SK-MEL-5 (cell line): Measurements from ENCODE around the gene ANO6. TPM values are rescaled to one million over a fixed set of nuclear protein-coding genes. Genes with fewer than 3 reads are reported as not detected.
A peak's percentile ranks its signal among the peaks of the same experiment; 100 is the strongest.
"Not testable (repeated sequence)": the region's sequence is repeated elsewhere in the genome, so short reads cannot be mapped to it uniquely, and the experiment has no call there.

ENCODE experiments used
- DNase-seq: peaks from one replicate; pipeline ENCODE4 v3.0.0-alpha.2; 2016; ENCODE audit warnings: low read depth, low spot score
- in situ Hi-C: cut with HindIII; loops from 2 replicates; pipeline ENCODE4 v1.10.0; 2016; ENCODE audit warnings: low sequenced_read_pairs, high pct_unique_total_duplicates, low pct_unique_long_range_greater_than_20kb
- total RNA-seq: library from RNA; depleted of rRNA; stranded (reverse); fragments of >200 nt; shearing (Covaris generic); gene quantifications from 2 replicates; pipeline ENCODE4 v1.2.3, GENCODE V29; 2014

The ANO6 gene
- total RNA-seq, 1 experiment from 2014 or later = 30.2 TPM

DNA sequence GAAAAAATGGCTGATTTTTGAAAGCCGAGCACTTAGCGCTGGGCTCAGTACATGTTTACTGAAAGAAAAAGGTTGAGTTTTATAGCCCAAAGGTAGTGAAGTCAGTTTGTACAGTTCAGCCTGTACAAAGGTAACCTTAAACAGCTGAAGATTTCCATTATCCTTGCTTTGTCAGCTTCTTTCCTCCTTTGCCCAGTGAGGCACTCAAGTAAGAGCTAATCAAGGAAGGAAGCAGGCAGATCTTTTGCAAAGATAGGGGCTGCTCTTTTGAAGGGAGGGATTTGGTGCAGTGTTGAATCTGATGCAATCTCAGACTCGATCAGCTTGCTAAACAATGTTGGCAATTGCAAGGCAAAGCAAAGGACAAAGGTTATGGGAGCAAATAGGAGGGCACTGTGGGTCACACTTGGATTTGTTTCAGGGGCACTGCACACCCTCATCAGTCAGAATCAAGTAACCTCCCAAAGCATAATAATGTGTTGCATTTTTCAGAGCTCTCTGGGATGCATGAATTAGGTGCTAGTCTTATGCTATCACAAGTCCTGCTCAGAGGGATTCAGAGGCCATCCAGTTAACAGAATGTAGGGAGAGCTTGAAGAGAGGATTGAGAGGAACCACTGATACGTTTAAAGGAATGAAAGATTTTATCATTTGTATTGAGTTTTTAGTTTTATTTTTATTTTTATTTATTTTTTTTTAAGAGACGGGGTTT lies 44.4 kb downstream of the ANO6 start:
- no peak for DNase-seq
- in situ Hi-C loops = no loop called here

DNA sequence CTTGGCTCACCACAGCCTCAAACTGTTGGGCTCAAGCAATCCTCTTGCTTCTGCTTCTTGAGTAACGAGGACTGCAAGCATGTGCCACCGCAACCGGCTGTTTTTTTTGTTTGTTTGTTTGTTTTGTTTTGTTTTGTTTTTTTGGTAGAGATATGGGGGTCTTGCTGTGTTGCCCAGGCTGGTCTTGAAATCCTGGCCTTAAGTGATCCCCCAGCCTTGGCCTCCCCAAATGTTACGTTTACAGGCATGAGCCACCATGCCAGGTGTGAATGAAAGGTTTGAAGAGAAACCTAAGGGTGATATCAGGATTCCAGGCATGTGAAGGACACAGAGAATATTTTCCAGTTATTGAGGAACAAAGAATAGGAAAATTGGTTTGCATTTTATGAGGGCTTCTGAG lies 45.0 kb downstream of the ANO6 start:
- in situ Hi-C loops = no loop called here
- no peak for DNase-seq

DNA sequence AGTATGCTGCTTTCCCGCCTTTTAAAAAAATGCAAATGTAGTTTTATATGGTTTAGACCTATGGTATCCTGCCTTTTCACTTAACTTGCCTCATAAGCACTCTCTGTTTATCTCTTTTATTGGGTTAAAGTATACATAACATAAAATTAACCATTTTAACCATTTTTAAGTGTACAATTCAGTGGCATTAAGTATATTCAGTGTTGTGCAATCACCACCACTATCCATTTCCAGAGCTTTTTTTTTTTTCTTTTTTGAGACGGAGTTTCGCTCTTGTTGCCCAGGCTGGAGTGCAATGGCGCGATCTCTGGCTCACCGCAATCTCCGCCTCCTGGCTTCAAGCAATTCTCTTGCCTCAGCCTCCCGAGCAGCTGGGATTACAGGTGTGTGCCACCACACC lies 46.3 kb downstream of the ANO6 start:
- in situ Hi-C loops = not testable (repeated sequence)

DNA sequence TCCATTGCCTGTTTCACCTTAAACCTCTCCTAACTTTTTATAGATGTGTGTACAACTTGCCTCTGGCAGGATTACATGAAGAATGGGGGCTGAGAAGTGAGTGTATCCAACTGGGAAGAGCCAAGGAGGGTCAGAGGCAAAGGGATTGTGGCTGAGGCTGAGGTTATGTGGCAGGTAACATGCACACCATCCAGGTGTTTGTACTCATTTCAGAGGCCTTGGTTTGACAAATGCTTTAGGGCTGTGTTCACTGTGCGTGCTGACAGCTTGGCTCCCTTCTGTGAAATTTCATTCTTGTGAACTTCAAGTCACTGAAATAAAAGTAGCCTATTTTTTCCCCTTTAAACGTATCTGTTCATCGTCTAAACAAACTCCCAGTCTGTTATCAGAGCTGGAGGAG lies 47.7 kb downstream of the ANO6 start:
- in situ Hi-C loops = no loop called here
- no peak for DNase-seq

More for the DNA sequence above, 46.3 kb downstream of the ANO6 start:
- DNase-seq = not testable (repeated sequence)

DNA sequence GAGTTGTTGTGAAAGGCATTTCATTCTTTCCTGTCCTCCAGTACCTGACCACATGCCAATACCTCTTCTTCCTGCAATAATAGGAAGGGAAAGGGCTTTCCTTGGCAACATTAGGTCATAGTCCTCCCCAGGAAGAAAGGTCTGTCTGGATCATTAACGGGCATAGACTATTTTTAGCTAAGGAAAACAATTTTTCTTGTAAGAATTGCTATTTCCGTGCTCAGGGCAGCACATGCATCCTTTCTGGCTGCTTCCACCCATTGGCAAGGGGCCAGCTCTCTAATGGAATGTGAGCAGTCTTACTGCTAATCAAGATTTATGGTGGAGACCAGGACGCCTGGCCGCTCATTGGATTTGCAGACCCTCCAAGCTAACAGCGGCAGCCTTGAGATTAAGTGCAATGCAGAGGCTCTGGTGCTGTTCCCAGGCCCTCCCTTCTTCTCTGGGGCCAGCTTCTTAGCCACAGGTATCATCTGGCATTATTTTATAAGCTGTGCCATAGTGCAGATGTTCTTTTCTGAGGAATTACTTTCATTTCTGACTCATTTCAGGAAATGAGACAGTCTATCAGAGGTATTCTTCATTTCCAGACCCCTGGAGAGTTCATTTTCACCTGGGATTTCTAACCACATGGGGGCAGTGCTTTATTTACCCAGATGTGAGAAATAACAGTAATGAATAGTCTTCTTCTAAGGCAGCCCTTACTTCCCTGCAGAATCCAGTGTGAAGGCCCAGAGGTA lies 52.9 kb downstream of the ANO6 start:
- in situ Hi-C loops = no loop called here
- DNase-seq = peak; percentile 59

DNA sequence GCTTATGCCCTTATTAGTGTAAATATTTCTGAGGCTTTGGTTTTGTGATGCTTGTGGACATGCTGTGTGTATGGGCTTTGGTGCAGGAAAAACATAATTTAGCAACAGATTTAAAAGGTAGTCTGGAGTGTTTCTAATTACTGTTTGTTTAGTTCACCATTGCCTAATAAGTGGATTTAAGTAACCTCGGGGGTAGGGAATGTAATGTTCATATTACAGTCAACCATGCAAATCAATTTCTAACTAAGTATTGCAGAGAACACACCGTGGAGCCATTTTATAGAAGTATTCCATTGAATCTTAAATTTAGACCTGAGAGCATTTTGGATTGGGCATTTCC lies 53.5 kb downstream of the ANO6 start:
- in situ Hi-C loops = no loop called here
- no peak for DNase-seq

DNA sequence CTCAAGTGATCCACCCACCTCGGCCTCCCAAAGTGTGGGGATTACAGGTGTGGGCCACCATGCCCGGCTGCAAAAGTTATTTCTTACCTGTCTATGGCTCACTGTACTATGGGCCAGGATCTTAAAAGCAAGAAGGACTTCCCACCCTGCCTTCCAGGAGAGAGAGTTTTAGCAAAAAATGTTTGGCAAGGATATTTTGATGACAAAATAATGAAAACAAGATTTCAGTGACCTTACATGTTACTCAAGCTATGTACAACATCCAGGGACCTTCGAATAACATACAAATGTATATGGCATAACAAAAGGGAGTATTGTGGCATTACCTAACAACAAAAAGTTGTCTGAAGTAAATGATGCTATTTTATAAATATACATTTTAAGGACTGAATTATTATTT lies 55.1 kb downstream of the ANO6 start:
- in situ Hi-C loops = no loop called here

DNA sequence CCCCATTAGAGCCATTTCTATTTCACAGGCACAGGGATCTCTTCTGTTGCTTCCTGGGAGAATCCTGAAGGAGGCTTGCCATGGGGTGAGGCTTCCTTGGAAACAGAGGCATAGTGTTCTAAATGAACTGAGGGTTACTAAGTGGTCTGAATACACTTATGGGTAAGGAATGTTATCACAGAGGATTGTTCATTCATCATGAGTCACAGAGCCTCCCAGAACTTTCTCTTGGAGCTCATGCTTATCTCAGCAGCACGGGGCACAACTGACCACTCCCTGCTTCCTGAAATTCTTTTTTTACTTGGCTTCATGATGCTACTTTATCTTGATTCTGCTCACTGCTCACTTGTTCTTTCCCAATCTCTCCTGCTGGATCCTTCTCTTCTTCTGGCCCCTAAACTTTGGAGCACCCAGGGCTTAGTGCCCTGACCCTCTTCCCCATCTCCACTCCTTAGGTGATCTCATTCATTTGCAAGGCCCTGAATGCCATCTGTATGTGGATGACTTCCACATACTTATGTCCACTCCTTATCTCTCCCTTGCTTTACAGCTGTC lies 57.9 kb downstream of the ANO6 start:
- peak; percentile 90 for DNase-seq
- in situ Hi-C loops = no loop called here

More for the DNA sequence above, 55.1 kb downstream of the ANO6 start:
- DNase-seq = no peak

DNA sequence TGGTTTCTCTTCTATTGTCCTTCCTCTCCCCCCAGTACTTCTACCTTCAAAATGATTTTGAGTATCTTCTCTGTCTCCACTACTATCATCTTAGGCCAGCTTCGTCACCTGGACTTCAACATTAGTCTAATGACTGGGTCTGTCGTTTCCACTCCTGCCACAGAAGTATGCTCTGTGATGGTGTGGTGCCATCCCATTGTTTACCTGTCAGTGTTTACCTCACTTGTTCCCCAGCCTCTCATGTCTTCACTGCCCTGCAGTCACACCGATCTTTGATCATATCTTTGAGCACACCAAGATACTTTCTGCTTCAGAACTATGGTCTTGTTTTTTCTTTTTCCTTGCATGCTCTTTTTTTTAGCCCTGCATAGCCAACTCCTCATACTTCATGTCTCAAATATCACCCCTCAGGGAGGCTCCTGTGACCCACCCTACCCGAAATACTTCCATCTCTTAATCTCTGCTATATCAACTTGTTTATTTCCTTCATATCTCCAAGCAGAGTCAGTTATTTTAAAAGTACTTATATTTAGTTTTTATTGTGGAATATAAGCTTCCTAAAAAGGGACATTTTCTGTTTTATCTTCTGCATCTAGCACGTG lies 60.4 kb downstream of the ANO6 start:
- in situ Hi-C loops = no loop called here
- DNase-seq = no peak

DNA sequence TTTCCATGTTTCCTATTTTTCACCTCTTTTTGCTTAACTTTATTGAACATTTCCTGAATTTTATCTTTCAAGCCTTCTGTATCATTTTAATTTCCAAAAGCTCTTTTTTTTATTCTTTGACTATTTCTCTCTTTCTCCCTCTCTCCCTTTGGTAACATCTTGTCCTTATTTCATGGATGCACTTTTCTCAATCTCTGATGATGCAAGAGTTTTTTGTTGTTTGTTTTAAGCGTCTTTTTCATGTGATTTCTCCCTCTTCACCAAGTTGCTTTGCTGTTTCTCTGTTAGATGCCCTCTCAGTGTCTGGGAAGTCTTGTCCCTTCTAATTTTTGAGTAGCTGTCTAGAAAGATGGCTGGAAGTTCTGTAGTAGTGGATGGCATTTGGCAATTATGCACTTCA lies 62.6 kb downstream of the ANO6 start:
- in situ Hi-C loops = no loop called here
- no peak for DNase-seq

DNA sequence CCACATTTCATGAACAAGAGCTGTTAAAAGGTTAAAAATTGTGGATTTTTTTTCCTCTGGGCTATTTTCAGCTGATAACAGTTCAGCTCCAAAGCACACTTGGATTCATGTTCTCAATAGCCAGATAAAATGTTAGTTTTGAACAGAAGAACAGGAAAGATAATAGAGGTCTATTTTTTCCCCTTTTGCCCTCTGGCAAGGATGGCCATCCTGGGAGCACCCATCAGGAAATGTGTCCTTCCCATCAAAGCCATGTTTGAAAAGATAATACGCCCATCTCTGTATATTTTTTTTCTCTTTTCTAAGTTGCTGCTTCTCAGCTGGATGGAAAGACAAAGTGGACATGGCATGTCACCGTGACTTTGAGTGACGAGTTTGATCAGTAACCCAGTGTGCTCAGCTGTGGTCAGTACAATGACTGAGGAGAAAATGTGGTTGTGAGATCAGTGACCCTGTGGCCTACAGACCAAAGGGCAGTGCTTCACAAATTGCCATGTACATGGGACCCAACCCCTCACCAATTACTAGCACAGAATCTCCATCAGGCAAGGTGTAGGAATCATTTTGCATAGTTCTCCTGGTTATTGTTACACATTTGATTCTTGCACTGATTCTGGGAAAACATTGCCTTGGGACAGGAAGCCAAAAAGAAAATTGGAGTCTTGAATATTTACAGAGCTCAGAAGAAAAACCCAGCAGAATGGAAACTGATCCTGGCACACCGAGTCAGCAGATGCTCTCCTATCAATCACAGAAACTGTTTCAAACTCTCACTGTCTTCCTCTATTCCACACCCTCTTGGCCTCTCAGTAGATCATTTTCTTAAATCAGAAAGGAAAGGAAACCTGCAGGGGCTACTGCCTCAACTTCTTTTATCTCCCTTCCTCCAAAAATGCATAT lies 64.3 kb downstream of the ANO6 start:
- DNase-seq = no peak
- in situ Hi-C loops = no loop called here

DNA sequence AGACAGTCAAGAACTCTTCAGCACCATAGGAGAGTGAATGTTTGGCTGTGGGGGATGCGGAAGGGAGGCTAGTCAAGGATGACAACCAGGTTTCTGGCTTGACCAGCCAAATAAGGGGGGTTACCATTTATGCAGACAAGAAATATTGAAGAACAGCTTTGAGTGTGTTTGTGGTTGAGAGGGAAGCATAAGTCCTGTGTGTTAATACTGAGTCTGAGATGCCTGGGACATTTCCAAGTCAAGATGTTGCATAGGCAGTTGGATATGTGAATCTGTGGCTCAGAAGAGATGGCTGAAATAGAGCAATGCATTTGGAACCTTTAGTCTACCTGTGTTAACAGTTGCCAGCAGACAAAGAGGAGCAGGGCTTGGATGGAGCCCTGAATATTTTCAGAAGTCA lies 66.1 kb downstream of the ANO6 start:
- DNase-seq = no peak
- in situ Hi-C loops = no loop called here

DNA sequence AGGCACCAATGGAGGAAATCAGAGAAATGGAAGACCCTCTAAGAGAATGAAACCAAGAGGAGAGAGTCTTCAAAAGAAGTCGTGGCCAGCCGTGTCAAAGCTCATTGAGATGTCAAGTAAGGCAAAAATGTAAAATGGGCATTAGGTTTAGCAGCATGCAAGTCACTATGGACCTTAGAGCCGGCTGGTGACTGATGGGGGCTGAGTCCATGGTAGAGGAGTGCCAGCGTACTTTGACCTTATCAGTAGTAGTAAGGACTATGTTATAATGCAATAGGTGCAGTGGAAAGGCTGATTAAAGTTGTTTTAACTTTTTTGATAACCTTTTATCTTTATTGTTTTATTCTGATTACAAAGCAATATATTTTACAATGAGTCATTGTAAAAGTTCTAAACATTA lies 66.5 kb downstream of the ANO6 start:
- DNase-seq = no peak
- in situ Hi-C loops = no loop called here

DNA sequence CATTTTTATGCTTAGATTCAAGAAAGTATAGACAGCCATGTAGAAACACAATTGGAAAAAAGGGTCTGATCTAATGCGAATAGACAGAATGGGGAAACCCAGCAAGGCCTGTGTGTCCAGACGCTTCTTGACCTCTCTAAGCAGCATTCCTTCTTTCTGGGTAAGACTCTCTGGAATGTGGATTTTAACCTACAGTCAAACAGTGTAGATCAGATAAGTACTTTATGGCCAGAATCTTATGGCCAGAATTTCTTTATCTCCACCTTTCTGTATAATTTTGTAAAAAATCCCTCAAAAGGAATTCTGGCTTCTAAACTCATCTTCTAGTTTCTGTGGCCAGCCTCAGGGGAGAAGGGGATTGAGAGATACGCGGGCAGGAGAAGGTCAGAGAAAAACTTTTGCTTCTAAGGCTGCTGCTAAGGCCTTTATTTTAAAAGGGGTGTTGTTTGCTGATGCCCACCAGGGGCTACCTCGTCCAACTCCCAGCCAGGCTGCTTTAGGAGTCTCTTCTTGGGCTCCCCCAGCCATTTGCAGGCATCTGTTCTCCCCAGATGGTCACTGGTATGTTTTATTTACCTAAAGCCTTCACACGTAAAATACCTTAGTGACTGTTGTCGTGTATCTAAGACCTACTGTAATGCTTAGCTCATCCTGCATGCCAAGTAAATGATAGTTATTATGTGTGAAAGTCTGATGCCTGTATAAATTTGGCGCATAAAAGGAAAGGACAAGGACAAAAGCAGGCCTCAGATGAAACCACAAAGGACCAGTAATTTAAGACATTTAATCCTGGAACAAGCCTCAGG lies 68.4 kb downstream of the ANO6 start:
- in situ Hi-C loops = no loop called here
- DNase-seq = no peak

DNA sequence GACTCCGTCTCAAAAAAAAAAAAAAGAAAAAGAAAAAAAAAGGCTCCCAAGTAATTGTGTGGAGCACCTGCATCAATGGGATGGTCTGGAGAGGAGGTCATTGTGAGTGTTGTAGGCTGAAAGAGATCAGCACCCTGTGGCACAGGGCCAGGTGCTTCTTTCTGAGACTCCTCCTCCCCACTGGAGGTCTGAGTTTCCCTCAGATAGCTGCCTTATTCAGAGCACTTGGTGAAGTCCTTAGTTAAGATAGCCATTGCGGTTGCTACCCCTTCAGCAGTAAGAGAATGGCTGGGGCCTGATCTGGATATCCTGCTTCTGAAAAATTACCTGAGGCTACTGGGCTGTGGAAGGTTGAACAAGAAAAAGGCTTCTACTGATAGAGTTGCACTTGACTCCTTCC lies 69.8 kb downstream of the ANO6 start:
- no peak for DNase-seq
- in situ Hi-C loops = no loop called here

DNA sequence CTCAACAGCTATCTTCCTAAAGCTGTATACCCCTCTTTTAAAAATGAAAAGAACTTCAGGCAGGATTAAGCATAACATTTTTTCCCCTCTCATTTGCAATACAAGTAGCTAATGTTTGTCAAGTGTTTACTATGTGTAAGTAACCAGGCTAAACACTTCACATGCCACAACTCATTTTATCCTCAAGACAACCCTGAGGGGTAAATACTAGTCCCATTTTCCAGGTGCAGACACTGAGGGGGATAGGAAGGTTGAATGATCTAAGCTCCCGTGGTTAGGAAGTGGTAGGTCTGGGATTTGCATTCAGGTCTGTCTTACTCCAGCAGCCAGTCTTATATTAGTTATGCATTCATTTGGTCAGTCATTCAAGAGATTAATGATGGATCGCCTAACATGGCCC lies 70.7 kb downstream of the ANO6 start:
- in situ Hi-C loops = no loop called here
- no peak for DNase-seq
